ENCODE data around the gene MED13. TPM values are rescaled to one million over a fixed set of nuclear protein-coding genes. Genes with fewer than 3 reads are reported as not detected.

MED13 gene, protein sequence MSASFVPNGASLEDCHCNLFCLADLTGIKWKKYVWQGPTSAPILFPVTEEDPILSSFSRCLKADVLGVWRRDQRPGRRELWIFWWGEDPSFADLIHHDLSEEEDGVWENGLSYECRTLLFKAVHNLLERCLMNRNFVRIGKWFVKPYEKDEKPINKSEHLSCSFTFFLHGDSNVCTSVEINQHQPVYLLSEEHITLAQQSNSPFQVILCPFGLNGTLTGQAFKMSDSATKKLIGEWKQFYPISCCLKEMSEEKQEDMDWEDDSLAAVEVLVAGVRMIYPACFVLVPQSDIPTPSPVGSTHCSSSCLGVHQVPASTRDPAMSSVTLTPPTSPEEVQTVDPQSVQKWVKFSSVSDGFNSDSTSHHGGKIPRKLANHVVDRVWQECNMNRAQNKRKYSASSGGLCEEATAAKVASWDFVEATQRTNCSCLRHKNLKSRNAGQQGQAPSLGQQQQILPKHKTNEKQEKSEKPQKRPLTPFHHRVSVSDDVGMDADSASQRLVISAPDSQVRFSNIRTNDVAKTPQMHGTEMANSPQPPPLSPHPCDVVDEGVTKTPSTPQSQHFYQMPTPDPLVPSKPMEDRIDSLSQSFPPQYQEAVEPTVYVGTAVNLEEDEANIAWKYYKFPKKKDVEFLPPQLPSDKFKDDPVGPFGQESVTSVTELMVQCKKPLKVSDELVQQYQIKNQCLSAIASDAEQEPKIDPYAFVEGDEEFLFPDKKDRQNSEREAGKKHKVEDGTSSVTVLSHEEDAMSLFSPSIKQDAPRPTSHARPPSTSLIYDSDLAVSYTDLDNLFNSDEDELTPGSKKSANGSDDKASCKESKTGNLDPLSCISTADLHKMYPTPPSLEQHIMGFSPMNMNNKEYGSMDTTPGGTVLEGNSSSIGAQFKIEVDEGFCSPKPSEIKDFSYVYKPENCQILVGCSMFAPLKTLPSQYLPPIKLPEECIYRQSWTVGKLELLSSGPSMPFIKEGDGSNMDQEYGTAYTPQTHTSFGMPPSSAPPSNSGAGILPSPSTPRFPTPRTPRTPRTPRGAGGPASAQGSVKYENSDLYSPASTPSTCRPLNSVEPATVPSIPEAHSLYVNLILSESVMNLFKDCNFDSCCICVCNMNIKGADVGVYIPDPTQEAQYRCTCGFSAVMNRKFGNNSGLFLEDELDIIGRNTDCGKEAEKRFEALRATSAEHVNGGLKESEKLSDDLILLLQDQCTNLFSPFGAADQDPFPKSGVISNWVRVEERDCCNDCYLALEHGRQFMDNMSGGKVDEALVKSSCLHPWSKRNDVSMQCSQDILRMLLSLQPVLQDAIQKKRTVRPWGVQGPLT (N-terminal part only)
- 10 to 100 TPM; 76.5 to 98.3 TPM for total RNA-seq
- total RNA-seq, result 222 to 262 reads per million in 2 donors

DNA sequence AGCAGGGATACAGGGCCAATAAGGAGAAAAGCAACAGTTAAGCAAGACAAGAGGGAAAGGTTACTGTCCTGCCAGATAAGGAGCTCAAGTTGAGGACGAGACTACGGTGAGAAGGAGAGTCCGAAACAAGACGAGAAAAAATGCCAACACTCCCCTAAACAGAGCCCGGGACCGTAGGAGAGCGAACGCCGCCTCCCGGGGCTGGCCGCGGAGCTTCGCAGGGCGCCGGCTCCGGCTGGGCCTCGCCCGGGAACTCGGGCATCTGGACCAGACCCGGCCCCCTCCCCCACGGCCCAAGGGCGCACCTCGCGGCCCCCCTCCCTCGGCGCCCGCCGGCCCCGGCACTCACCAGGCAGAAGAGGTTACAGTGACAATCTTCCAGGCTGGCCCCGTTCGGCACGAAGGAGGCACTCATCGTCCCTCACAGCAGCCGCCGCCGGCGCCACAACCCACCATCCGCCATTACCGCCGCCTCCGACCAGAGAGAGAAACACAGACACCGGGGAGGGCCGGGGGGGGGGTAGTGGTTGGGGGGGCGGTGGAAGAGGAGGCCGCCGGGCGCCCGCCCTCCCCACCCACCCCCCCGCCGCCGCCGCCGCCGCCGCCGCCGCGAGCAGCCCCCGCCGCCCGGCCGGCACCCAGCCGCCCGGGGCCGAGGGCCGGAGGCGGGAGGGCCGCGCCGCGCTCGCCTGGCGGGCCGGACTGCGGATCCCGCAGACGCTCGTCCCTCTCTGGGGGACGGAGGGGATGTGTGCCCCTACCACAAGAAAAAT is at the start of gene MED13:
Gene MED13, minus strand, starts transcription at position 488 of the 773 bp plus-strand sequence. Its CDS starts 73 bp downstream, at position 415.
- H3K36me3 Mint-ChIP-seq (ENCODE audit: low read depth), result peaks cover 7% of the 10 kb centered on the region
- DNase-seq, result peak; percentile 51 to 63 (median 53)
- H3K4me3 Mint-ChIP-seq, result peak within 1 kb of the TSS; percentile 98
- H3K9me3 ChIP-seq (ENCODE audit: control insufficient read depth, low read length, poor library complexity, severe bottlenecking), result no peaks in the 10 kb centered on the region
- ATAC-seq, result peak; percentile 40
- H3K27me3 Mint-ChIP-seq, result no peaks in the 10 kb centered on the region
- H3K4me1 Mint-ChIP-seq, result peaks cover 36% of the 10 kb centered on the region
- peak within 1 kb of the TSS; percentile 98 for H3K27ac Mint-ChIP-seq

DNA sequence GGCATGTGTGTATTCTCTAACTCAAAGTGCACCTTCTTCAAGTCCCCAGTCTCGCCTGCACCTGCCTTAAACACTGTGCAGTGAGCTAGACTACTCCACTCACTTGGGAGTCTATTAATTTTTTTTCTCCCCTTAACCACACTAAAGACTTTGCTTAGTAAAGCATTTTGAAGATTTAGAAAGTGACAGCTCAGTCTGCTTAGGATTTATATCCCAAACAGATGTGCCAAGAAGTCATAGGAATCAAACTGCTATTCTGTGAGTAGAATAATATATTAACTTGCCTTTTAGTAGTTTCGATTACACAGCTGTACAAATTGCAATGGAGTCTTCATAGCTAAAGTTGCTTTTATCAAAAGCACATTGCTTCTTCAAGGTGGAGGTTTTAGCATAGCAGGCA is 47.2 kb upstream of the MED13 start:
- H3K9me3 ChIP-seq (ENCODE audit: control insufficient read depth, low read length, poor library complexity, severe bottlenecking), result no peaks in the 10 kb centered on the region
- no peak for DNase-seq
- no peak for ATAC-seq
- Mint-ChIP-seq H3K27ac (no peak overlapping the region), H3K4me1 (no peaks in the 10 kb centered on the region), H3K4me3 (no peak overlapping the region), H3K36me3 (ENCODE audit: low read depth) (no peaks in the 10 kb centered on the region), H3K27me3 (no peaks in the 10 kb centered on the region)

DNA sequence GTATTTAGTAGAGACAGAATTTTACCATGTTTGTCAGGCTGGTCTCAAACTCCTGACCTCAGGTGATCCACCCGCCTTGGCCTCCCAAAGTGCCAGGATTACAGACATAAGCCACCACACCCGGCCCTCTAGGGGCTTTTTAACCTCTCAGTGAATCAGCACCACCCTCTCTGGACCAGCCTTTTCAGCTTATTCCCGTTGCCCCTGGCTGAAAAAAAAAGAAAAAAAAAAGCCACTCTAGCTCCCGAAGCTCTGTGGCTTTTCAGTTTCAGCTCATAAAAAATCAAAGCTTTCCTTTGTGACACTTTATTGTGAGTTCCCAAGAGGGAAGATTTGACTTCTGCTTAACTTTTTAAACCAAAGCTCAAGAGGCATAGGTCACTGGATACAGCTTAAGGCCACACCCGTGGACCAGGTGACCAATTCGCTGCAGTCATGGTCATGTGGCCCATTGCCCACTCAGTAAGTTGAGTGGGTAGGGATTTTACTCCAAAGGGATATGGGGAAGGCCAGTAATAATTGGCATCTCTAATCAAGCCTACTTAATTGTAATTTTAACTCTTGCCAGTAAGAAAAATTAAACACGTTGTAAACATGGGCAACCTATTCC is 46.6 kb upstream of the MED13 start:
- ATAC-seq, result no peak
- H3K9me3 ChIP-seq (ENCODE audit: control insufficient read depth, low read length, poor library complexity, severe bottlenecking), result no peaks in the 10 kb centered on the region
- Mint-ChIP-seq H3K4me3 (no peak overlapping the region), H3K4me1 (no peaks in the 10 kb centered on the region), H3K27me3 (no peaks in the 10 kb centered on the region), H3K27ac (no peak overlapping the region), H3K36me3 (ENCODE audit: low read depth) (no peaks in the 10 kb centered on the region)
- no peak for DNase-seq

DNA sequence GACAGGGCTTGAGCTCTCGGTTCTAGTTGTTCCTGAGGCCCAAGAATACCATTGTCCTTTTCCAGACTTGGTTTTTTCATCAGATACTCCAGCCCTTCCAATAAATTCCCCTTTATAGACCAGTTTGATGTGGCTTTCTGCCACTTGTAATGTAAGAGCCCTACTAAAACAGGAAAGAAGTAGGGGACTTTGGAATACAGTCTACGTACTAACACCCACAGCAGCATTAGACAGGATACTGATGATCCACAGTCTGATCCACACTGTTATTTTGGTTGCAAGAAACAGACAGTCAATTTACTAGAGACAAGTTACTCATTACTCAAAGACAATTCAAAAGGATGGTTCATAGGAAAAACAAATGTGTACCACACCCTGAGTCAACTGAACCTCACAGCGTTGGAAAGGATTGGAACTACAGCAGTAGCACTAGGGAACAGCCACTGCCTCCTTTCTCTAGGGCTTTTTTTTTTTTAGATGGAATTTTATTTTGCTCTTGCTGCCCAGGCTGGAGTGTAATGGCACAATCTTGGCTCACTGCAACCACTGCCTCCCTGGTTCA is 45.9 kb upstream of the MED13 start:
- no peaks in the 10 kb centered on the region for H3K4me1 Mint-ChIP-seq
- no peaks in the 10 kb centered on the region for H3K9me3 ChIP-seq (ENCODE audit: control insufficient read depth, low read length, poor library complexity, severe bottlenecking)
- ATAC-seq (no peak), DNase-seq (no peak)
- no peaks in the 10 kb centered on the region for H3K36me3 Mint-ChIP-seq (ENCODE audit: low read depth)
- no peaks in the 10 kb centered on the region for H3K27me3 Mint-ChIP-seq
- no peak overlapping the region for H3K27ac Mint-ChIP-seq
- H3K4me3 Mint-ChIP-seq, result no peak overlapping the region

DNA sequence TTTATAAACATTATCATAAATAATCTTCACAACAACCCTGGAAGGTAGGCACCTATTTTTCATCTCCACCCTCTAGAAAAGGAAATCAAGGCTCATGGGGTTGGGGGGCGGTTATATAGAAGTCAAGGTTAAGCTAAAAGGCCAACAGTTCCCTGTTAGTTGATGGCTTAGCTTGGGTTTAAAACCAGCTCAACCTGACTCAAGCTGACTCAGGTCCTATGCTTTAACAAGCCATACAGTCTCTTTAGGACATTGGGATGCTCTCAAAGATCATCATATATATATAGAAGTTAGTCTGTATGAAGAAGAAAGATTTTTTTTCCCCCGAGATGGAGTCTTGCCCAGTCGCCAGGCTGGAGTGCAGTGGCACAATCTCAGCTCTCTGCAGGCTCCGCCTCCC is 44.8 kb upstream of the MED13 start:
- peaks cover 3% of the 10 kb centered on the region for H3K4me1 Mint-ChIP-seq
- H3K9me3 ChIP-seq (ENCODE audit: control insufficient read depth, low read length, poor library complexity, severe bottlenecking), result no peaks in the 10 kb centered on the region
- no peaks in the 10 kb centered on the region for H3K36me3 Mint-ChIP-seq (ENCODE audit: low read depth)
- no peak for DNase-seq
- H3K27ac Mint-ChIP-seq, result no peak overlapping the region
- ATAC-seq, result no peak
- H3K27me3 Mint-ChIP-seq, result no peaks in the 10 kb centered on the region
- no peak overlapping the region for H3K4me3 Mint-ChIP-seq

DNA sequence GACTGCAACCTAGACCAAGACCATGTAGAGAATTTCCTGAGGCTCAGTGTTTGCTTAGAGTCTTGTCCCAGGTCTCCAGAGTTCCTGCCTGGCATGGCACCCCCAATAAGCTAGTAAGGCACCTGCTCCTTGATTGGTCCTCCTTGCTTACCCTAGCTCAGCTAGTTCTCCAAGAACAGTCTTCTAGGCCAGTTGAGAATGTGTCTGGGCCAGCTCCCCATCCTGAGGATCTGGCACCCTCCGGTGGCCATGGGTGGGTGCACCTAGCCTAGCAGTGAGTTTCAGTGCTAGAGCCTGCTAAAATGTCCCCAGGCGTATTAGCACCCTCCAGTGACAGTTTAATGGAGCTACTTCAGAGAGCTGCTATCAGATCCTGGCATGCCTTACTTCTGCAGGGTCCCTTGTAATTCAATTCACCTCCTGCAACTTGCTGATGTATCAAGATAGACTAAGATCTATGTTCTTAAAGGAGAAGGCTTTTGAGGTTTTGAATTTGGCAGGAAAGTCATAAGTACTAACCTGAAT is 44.4 kb upstream of the MED13 start:
- no peak overlapping the region for H3K27ac Mint-ChIP-seq
- H3K36me3 Mint-ChIP-seq (ENCODE audit: low read depth), result no peaks in the 10 kb centered on the region
- peaks cover 3% of the 10 kb centered on the region for H3K4me1 Mint-ChIP-seq
- DNase-seq, result peak; percentile 8 to 13 (median 12)
- no peak overlapping the region for H3K4me3 Mint-ChIP-seq
- ATAC-seq, result peak; percentile 94
- H3K9me3 ChIP-seq (ENCODE audit: control insufficient read depth, low read length, poor library complexity, severe bottlenecking), result no peaks in the 10 kb centered on the region
- no peaks in the 10 kb centered on the region for H3K27me3 Mint-ChIP-seq

DNA sequence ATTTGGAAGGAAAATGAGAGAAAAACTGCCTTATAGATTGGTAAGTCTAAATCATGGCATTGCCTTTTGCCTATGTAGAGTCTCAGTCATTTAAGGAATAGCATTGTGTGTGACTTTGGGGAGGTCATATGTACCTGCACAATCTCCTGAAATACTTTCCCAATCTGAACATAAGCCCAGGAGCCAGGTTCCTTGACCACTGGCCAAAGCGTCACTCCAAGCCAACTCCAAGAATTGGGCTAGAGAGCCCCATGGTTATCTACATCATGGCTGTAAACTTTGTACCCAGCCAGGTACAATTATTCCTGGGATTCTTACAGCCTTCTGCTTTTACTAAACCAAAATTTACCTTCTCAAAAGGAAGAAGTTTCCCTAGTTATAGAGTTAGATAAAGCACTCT is 40.8 kb upstream of the MED13 start:
- no peak for ATAC-seq
- no peaks in the 10 kb centered on the region for H3K9me3 ChIP-seq (ENCODE audit: control insufficient read depth, low read length, poor library complexity, severe bottlenecking)
- Mint-ChIP-seq H3K27me3 (no peaks in the 10 kb centered on the region), H3K4me1 (peaks cover 3% of the 10 kb centered on the region), H3K4me3 (no peak overlapping the region), H3K36me3 (ENCODE audit: low read depth) (peaks cover 2% of the 10 kb centered on the region), H3K27ac (no peak overlapping the region)
- no peak for DNase-seq

DNA sequence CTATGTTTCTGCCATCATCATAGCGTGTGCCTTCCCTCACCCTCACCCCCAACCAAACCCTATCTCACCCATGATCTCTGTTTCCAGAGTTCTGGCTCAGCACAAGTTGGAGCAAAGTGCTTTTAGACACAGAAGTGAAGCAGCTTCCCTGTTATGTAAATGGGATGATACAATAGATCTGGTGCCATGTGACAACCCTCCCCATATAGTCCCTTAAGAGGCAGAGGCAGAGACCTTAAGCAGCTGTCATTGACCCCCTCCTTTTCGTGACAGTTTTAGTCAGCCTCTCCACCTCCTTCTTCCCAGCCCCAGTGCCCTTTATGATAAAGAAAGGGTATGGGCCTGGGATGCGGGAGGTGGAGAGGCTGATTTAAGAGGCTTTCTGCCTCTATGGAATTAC is 40.3 kb upstream of the MED13 start:
- peaks cover 5% of the 10 kb centered on the region for H3K4me1 Mint-ChIP-seq
- no peaks in the 10 kb centered on the region for H3K27me3 Mint-ChIP-seq
- no peaks in the 10 kb centered on the region for H3K9me3 ChIP-seq (ENCODE audit: control insufficient read depth, low read length, poor library complexity, severe bottlenecking)
- peaks cover 2% of the 10 kb centered on the region for H3K36me3 Mint-ChIP-seq (ENCODE audit: low read depth)
- ATAC-seq (no peak), DNase-seq (no peak)
- no peak overlapping the region for H3K27ac Mint-ChIP-seq
- H3K4me3 Mint-ChIP-seq, result no peak overlapping the region

DNA sequence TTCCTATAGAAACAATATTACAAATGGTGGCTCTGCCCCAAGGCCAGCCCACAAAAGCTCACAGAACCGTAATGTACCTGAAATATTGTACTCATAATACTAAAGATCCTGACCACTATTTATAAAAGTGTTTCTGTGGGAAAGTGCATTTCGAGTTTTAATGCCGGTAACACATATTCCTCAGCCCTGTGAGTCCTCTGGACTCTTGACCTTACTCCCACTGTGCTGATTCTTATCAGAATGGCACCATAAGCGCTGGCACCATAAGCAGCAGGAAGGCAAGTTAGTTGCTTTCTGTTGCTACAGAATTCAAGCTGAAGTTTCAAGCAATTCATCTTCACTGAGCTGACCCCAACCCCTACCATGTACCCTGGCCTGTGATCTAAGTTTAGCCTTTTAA is 36.4 kb upstream of the MED13 start:
- peaks cover 22% of the 10 kb centered on the region for H3K4me1 Mint-ChIP-seq
- no peak overlapping the region for H3K27ac Mint-ChIP-seq
- no peak overlapping the region for H3K4me3 Mint-ChIP-seq
- no peaks in the 10 kb centered on the region for H3K9me3 ChIP-seq (ENCODE audit: control insufficient read depth, low read length, poor library complexity, severe bottlenecking)
- H3K36me3 Mint-ChIP-seq (ENCODE audit: low read depth), result peaks cover 4% of the 10 kb centered on the region
- H3K27me3 Mint-ChIP-seq, result no peaks in the 10 kb centered on the region
- DNase-seq (no peak), ATAC-seq (no peak)

DNA sequence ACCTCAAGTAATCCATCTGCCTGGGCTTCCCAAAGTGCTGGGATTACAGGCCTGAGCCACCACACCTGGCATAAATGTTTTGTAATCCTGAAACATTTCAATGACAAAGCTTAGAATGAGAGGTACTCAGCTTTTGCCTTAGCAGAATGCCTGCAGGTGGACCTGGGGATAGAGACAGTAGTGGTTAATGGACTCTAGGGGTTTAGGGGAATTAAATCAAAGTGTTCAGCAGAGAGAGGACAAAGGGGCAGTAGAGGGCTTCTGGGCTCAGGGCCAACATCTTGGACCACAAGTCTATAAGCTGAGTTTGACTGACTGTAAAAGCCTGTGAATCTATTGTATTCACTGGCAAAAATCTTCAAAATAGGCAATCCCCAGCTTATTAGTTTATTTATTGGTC is 36.0 kb upstream of the MED13 start:
- DNase-seq (no peak), ATAC-seq (no peak)
- peaks cover 4% of the 10 kb centered on the region for H3K36me3 Mint-ChIP-seq (ENCODE audit: low read depth)
- H3K27me3 Mint-ChIP-seq, result no peaks in the 10 kb centered on the region
- no peak overlapping the region for H3K4me3 Mint-ChIP-seq
- H3K4me1 Mint-ChIP-seq, result peaks cover 22% of the 10 kb centered on the region
- H3K9me3 ChIP-seq (ENCODE audit: control insufficient read depth, low read length, poor library complexity, severe bottlenecking), result no peaks in the 10 kb centered on the region
- no peak overlapping the region for H3K27ac Mint-ChIP-seq

DNA sequence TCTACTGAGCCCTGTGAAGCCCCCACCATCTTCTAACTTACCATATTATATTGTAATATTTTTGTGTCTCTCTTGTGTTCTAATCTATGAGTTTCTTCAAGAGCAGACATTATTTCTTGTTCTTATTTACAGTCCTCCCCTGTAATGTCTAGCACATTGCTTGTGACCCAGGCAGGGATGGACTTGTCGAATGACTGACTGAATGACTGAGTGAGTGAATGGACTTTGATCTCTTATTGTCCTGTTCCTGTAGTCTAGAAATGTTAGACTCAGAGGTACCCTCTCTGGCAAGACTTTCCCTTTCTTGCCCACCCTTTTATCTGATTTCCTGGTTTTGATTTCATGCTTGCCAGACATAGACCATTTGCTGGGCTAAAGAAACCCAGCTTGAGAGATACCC is 35.0 kb upstream of the MED13 start:
- H3K27me3 Mint-ChIP-seq, result no peaks in the 10 kb centered on the region
- H3K36me3 Mint-ChIP-seq (ENCODE audit: low read depth), result peaks cover 4% of the 10 kb centered on the region
- H3K4me3 Mint-ChIP-seq, result no peak overlapping the region
- no peak overlapping the region for H3K27ac Mint-ChIP-seq
- no peak for ATAC-seq
- H3K4me1 Mint-ChIP-seq, result peaks cover 19% of the 10 kb centered on the region
- no peak for DNase-seq
- H3K9me3 ChIP-seq (ENCODE audit: control insufficient read depth, low read length, poor library complexity, severe bottlenecking), result no peaks in the 10 kb centered on the region

DNA sequence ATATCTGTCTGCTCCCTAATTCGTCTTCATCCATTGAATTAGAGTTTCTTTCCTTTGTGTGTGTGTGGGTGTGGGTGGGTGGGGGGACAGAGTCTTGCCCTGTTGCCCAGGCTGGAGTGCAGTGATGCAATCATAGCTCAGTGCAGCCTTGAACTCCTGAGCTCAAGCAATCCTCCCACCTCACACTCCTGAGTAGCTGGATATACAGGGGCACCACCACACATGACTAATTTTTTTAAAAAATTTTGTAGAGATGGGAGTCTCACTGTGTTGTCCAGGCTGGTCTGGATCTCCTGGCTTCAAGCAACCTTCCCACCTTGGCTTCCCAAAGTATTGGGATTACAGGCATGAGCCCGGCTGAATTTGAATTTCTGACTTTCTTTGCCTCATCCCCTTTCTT is 34.5 kb upstream of the MED13 start:
- H3K36me3 Mint-ChIP-seq (ENCODE audit: low read depth), result peaks cover 4% of the 10 kb centered on the region
- peaks cover 19% of the 10 kb centered on the region for H3K4me1 Mint-ChIP-seq
- H3K4me3 Mint-ChIP-seq, result no peak overlapping the region
- no peaks in the 10 kb centered on the region for H3K27me3 Mint-ChIP-seq
- H3K27ac Mint-ChIP-seq, result no peak overlapping the region
- no peaks in the 10 kb centered on the region for H3K9me3 ChIP-seq (ENCODE audit: control insufficient read depth, low read length, poor library complexity, severe bottlenecking)
- ATAC-seq, result no peak
- DNase-seq, result no peak

Measured in T-helper 17 cell (primary cell).